GM12878 (cell line): ENCODE data around the gene CFLAR. TPM values are rescaled to one million over a fixed set of nuclear protein-coding genes. Genes with fewer than 3 reads are reported as not detected.

Source experiments
- ATAC-seq: fragments of 200-7000 bp; cut with Tn5 transposase; 3 replicates; pipeline ENCODE4 v1.9.1; 2020; ENCODE audit warnings: mild to moderate bottlenecking, moderate library complexity
- BruUV-seq: library from RNA; stranded (reverse); fragments of 400-500 nt; replicated peaks from 2 replicates; lab custom pipeline; 2021; lab: Mats Ljungman, UMichigan
- CTCF ChIA-PET: fragments of 300-600 bp; sonication (Branson Sonifier 250); formaldehyde crosslinking; extraction: SDS; loops from one replicate; lab custom pipeline; 2021; ENCODE audit warnings: inconsistent platforms; lab: Yijun Ruan, JAX
- POLR2A ChIA-PET: fragments of 350-600 bp; formaldehyde crosslinking; extraction: SDS; loops from one replicate; lab custom pipeline; 2021; ENCODE audit warnings: inconsistent platforms; lab: Charles Lee
- RAD21 ChIA-PET: fragments of 300-600 bp; sonication (Branson Sonifier 250); formaldehyde crosslinking; loops from one replicate; lab custom pipeline; 2023; ENCODE audit warnings: antibody characterized with exemption; ENCODE audit not compliant: unreplicated experiment; lab: Charles Lee
- SMC1A ChIA-PET: fragments of 300-600 bp; sonication (Branson Sonifier 250); formaldehyde crosslinking; loops from one replicate; lab custom pipeline; 2023; ENCODE audit not compliant: unreplicated experiment, uncharacterized antibody; lab: Charles Lee
- DNase-seq: peaks from one replicate; pipeline ENCODE4 v3.0.0-alpha.2; 2011; ENCODE audit warnings: low read depth, low spot score
- FAIRE-seq: peaks from 3 replicates; lab custom pipeline; 2011; peaks lifted over from hg19 to GRCh38; lab: Jason Lieb, UNC
- H2AFZ ChIP-seq: 2 replicates; pipeline ENCODE4 v1.6.0; 2011; ENCODE audit warnings: low read depth, low read length, control low read depth; ENCODE audit not compliant: control insufficient read depth
- H3K27ac ChIP-seq: 2 replicates; pipeline ENCODE4 v1.5.1; 2011; ENCODE audit warnings: control low read depth; ENCODE audit not compliant: control insufficient read depth, insufficient read depth
- H3K27me3 ChIP-seq, 2 experiments: replicated peaks in 1 of 2; 2 replicates each; pipeline versions ENCODE4 v1.6.0 to v1.6.1; 2011; ENCODE audit warnings: low read length in 1 of 2; ENCODE audit not compliant: control insufficient read depth in 2 of 2, insufficient read depth in 2 of 2
- H3K36me3 ChIP-seq, 2 experiments: 2 replicates each; pipeline ENCODE4 v1.5.1; 2011; ENCODE audit warnings: low read length in 1 of 2; ENCODE audit not compliant: control insufficient read depth in 2 of 2, insufficient read depth in 2 of 2
- H3K4me1 ChIP-seq: 2 replicates; pipeline ENCODE4 v1.6.1; 2011; ENCODE audit warnings: mild to moderate bottlenecking, low read length, moderate library complexity, mixed read lengths; ENCODE audit not compliant: control insufficient read depth, insufficient read depth
- H3K4me2 ChIP-seq: 2 replicates; pipeline ENCODE4 v1.6.0; 2011; ENCODE audit warnings: control low read depth; ENCODE audit not compliant: control insufficient read depth, insufficient read depth
- H3K4me3 ChIP-seq: fragments of 200-600 bp; sonication (generic); 2 replicates; pipeline ENCODE4 v1.5.1; 2016
- H3K79me2 ChIP-seq: 2 replicates; pipeline ENCODE4 v1.6.0; 2011; ENCODE audit warnings: low read length; ENCODE audit not compliant: control insufficient read depth, insufficient read depth
- H3K9ac ChIP-seq: 2 replicates; pipeline ENCODE4 v1.8.0; 2011; ENCODE audit warnings: low read length, control low read depth, mixed read lengths; ENCODE audit not compliant: control insufficient read depth, insufficient read depth
- H3K9me3 ChIP-seq: replicated peaks from 3 replicates; pipeline ENCODE4 v1.5.1; 2011; ENCODE audit warnings: mild to moderate bottlenecking, low read length; ENCODE audit not compliant: control insufficient read depth, insufficient read depth
- H4K20me1 ChIP-seq: 2 replicates; pipeline ENCODE4 v1.6.0; 2011; ENCODE audit not compliant: control insufficient read depth, insufficient read depth
- CHD1 ChIP-seq: IDR thresholded peaks from 2 replicates; pipeline ENCODE4 v1.6.1; 2012; ENCODE audit warnings: low read depth, low read length, improper control_type of control experiment
- GABPA ChIP-seq: IDR thresholded peaks from 2 replicates; pipeline ENCODE4 v1.6.1; 2014; ENCODE audit warnings: antibody characterized with exemption, low read depth, mild to moderate bottlenecking, inconsistent platforms
- HCFC1 ChIP-seq: fragments of 150-350 bp; IDR thresholded peaks from 2 replicates; pipeline ENCODE4 v1.6.1; 2014; ENCODE audit warnings: low read length
- KDM1A ChIP-seq: fragments of 200-600 bp; sonication (generic); IDR thresholded peaks from 2 replicates; pipeline ENCODE4 v1.6.1; 2016; ENCODE audit warnings: borderline replicate concordance
- NFYA ChIP-seq: IDR thresholded peaks from 2 replicates; pipeline ENCODE4 v1.6.1; 2011; ENCODE audit warnings: low read depth, mild to moderate bottlenecking, low read length, improper control_type of control experiment, borderline replicate concordance
- PML ChIP-seq: IDR thresholded peaks from 2 replicates; pipeline ENCODE4 v1.6.1; 2012; ENCODE audit warnings: low read length, inconsistent platforms
- POLR2AphosphoS5 ChIP-seq: IDR thresholded peaks from 2 replicates; pipeline ENCODE4 v1.6.1; 2011; ENCODE audit warnings: mild to moderate bottlenecking, low read length, inconsistent platforms
- WGBS: methylation state at CpG from one replicate; pipeline ENCODE4 v1.1.6; 2016; ENCODE audit warnings: low lambda C conversion rate; ENCODE audit not compliant: insufficient replicate concordance, insufficient coverage; ENCODE audit errors: missing lambda C conversion rate; 5-methylcytosine and 5-hydroxymethylcytosine counted together
- in situ Hi-C: fragments of 300-500 bp; cut with MboI; formaldehyde crosslinking; loops from 9 replicates; pipeline ENCODE4 v1.14.3; 2018; ENCODE audit warnings: mixed read lengths
- intact Hi-C: fragments of 100-400 bp; cut with micrococcal nuclease; formaldehyde crosslinking; loops from one replicate; pipeline ENCODE4 v1.14.2; 2022; ENCODE audit not compliant: unreplicated experiment
- polyA plus RNA-seq, 11 experiments: library from polyadenylated mRNA; depleted of rRNA in 4 of 11; unstranded in 6 of 11; stranded (reverse) in 5 of 11; fragments of >200 nt; fragmentation: Nextera tagmentation in 4 of 11; fragmentation: Illumina TruSeq in 1 of 11; extraction: Ambion mirVana in 4 of 11; extraction: Trizol in 1 of 11; gene quantifications; 1 replicate in 1 of 11; 2 replicates in 10 of 11; pipeline versions ENCODE4 v1.2.1 to v1.2.3, GENCODE V29; 2011 to 2016; ENCODE audit warnings: inconsistent platforms in 2 of 11, missing spikeins in 2 of 11, low read depth in 1 of 11
- total RNA-seq, 4 experiments: library from RNA; depleted of rRNA in 3 of 4; stranded (reverse); fragments of >200 nt in 3 of 4; fragmentation: Illumina TruSeq in 1 of 4; extraction: Trizol in 1 of 4; gene quantifications; 2 replicates each; pipeline versions ENCODE4 v1.2.1 to v1.2.3, GENCODE V29; 2013 to 2021
- TF ChIP-seq, protein P1 (sequence below): IDR thresholded peaks from 2 replicates; pipeline ENCODE4 v1.6.1; 2011; ENCODE audit warnings: borderline replicate concordance, low read depth, mild to moderate bottlenecking, moderate library complexity, low read length; ENCODE audit not compliant: insufficient read depth, poor library complexity, severe bottlenecking
- TF ChIP-seq, protein P2 (sequence below): fragments of 450-650 bp; IDR thresholded peaks from 2 replicates; pipeline ENCODE4 v1.6.1; 2017; ENCODE audit warnings: antibody characterized with exemption, mild to moderate bottlenecking, moderate library complexity
- TF ChIP-seq, protein P3 (sequence below): fragments of 450-650 bp; IDR thresholded peaks from 2 replicates; pipeline ENCODE4 v1.6.1; 2017; ENCODE audit warnings: low read depth, mild to moderate bottlenecking, moderate library complexity

Gene CFLAR
- total and polyA plus RNA-seq, 10 of the 15 experiments (the other 5 are each of a cell fraction or from before 2014, with no cell fraction given) = 80.6 to 181 (median 101) TPM

DNA sequence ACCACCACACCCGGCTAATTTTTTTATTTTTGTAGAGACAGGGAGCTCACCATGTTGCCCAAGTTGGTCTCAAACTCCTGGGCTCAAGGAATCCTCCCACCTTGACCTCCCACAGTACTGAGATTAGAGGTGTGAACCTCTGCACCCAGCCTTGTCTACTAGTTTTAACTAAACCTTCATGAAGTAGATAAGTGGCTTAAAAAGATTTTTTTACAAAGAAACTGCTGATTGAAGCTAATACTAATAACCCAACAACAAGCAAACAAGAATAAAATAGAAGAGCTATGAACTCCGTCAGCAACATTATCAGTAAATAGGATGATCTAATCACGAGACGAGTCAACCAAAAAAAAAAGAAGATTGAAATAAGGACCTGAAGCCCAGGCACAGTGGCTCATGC is 25.4 kb upstream of the CFLAR start:
- H3K27ac ChIP-seq = no peak overlapping the region
- FAIRE-seq (no peak), ATAC-seq (no peak), DNase-seq (no peak)
- no peaks in the 10 kb centered on the region; a peak in 1 of 4 replicates for H3K36me3 ChIP-seq
- H2AFZ ChIP-seq = no peak overlapping the region
- CTCF ChIA-PET = interaction anchor here (0.9 to 2.7 kb wide), 3 partner anchors 21 to 87 kb away, joined by 4 to 6 read pairs (median 4); no protein-coding TSS in a partner anchor
- no peak overlapping the region for H3K9ac ChIP-seq
- RAD21 ChIA-PET = no interaction called here
- H3K4me2 ChIP-seq = no peak overlapping the region
- TF ChIP-seq, protein P1, sequence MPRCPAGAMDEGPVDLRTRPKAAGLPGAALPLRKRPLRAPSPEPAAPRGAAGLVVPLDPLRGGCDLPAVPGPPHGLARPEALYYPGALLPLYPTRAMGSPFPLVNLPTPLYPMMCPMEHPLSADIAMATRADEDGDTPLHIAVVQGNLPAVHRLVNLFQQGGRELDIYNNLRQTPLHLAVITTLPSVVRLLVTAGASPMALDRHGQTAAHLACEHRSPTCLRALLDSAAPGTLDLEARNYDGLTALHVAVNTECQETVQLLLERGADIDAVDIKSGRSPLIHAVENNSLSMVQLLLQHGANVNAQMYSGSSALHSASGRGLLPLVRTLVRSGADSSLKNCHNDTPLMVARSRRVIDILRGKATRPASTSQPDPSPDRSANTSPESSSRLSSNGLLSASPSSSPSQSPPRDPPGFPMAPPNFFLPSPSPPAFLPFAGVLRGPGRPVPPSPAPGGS = no peak
- TF ChIP-seq POLR2AphosphoS5 = no peak
- H3K9me3 ChIP-seq = no peaks in the 10 kb centered on the region
- H3K27me3 ChIP-seq = no peaks in the 10 kb centered on the region
- H3K79me2 ChIP-seq = no peaks in the 10 kb centered on the region
- SMC1A ChIA-PET = no interaction called here
- BruUV-seq = no TSS peak
- H3K4me3 ChIP-seq = no peak overlapping the region
- POLR2A ChIA-PET = interaction anchor here (0.6 to 0.7 kb wide), 2 partner anchors 125 to 229 kb away, joined by 3 to 7 read pairs; no protein-coding TSS in a partner anchor
- no peaks in the 10 kb centered on the region for H3K4me1 ChIP-seq
- in situ Hi-C loops = no loop called here
- intact Hi-C loops = no loop called here
- H4K20me1 ChIP-seq = no peaks in the 10 kb centered on the region
- WGBS = 80% methylated on average over 4 of the region's 4 CpGs

DNA sequence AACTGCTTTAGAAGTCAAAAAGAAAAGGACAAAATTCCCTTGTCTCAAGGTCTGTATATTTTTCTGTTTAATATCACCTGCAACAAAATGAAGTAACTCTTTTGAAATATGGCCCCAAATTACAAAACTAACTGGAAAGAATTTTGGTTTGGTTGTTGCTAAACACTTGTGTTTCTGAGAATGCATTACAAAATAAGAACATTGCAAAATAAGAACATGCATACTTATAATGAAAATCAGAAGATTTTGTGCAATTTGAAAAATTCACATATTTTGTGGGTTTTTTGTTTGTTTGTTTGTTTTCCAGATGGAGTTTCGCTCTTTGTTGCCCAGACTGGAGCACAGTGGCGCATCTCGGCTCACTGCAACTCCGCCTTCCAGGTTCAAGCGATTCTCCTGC is 22.4 kb upstream of the CFLAR start:
- Histone ChIP-seq H3K27me3 (no peaks in the 10 kb centered on the region), H3K27ac (no peak overlapping the region), H3K9me3 (no peaks in the 10 kb centered on the region), H3K36me3 (no peaks in the 10 kb centered on the region), H4K20me1 (no peaks in the 10 kb centered on the region), H3K4me1 (no peaks in the 10 kb centered on the region), H3K79me2 (no peaks in the 10 kb centered on the region), H3K4me2 (no peak overlapping the region), H3K9ac (no peak overlapping the region), H2AFZ (no peak overlapping the region), H3K4me3 (no peak overlapping the region)
- intact Hi-C loops = no loop called here
- ChIA-PET RAD21 (no interaction called here), POLR2A (no interaction called here), CTCF (no interaction called here), SMC1A (interaction anchor here (1.3 kb wide), 1 partner anchor 64 kb away, joined by 6 read pairs; no protein-coding TSS in a partner anchor)
- in situ Hi-C loops = no loop called here
- ATAC-seq = no peak
- no peak for FAIRE-seq
- DNase-seq = no peak
- 90% methylated on average over 5 of the region's 5 CpGs for WGBS
- BruUV-seq = no TSS peak
- TF ChIP-seq KDM1A (no peak), NFYA (no peak), PML (no peak), CHD1 (no peak), HCFC1 (no peak), GABPA (no peak)
- TF ChIP-seq, protein P2, sequence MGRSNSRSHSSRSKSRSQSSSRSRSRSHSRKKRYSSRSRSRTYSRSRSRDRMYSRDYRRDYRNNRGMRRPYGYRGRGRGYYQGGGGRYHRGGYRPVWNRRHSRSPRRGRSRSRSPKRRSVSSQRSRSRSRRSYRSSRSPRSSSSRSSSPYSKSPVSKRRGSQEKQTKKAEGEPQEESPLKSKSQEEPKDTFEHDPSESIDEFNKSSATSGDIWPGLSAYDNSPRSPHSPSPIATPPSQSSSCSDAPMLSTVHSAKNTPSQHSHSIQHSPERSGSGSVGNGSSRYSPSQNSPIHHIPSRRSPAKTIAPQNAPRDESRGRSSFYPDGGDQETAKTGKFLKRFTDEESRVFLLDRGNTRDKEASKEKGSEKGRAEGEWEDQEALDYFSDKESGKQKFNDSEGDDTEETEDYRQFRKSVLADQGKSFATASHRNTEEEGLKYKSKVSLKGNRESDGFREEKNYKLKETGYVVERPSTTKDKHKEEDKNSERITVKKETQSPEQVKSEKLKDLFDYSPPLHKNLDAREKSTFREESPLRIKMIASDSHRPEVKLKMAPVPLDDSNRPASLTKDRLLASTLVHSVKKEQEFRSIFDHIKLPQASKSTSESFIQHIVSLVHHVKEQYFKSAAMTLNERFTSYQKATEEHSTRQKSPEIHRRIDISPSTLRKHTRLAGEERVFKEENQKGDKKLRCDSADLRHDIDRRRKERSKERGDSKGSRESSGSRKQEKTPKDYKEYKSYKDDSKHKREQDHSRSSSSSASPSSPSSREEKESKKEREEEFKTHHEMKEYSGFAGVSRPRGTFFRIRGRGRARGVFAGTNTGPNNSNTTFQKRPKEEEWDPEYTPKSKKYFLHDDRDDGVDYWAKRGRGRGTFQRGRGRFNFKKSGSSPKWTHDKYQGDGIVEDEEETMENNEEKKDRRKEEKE = no peak
- TF ChIP-seq, protein P3, sequence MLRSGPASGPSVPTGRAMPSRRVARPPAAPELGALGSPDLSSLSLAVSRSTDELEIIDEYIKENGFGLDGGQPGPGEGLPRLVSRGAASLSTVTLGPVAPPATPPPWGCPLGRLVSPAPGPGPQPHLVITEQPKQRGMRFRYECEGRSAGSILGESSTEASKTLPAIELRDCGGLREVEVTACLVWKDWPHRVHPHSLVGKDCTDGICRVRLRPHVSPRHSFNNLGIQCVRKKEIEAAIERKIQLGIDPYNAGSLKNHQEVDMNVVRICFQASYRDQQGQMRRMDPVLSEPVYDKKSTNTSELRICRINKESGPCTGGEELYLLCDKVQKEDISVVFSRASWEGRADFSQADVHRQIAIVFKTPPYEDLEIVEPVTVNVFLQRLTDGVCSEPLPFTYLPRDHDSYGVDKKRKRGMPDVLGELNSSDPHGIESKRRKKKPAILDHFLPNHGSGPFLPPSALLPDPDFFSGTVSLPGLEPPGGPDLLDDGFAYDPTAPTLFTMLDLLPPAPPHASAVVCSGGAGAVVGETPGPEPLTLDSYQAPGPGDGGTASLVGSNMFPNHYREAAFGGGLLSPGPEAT = no peak
